Endothelial cell of umbilical vein (primary cell): ENCODE measurements around the gene CD226. TPM values are rescaled to one million over a fixed set of nuclear protein-coding genes. Genes with fewer than 3 reads are reported as not detected.

ENCODE experiments used
- BruUV-seq: library from RNA; stranded (reverse); fragments of 400-500 nt; replicated peaks from 2 replicates; lab custom pipeline; 2021; lab: Mats Ljungman, UMichigan
- CTCF ChIA-PET: fragments of 300-600, 350-600 bp; sonication (Branson Sonifier 250); formaldehyde crosslinking; loops from one replicate; lab custom pipeline; 2021; ENCODE audit warnings: antibody characterized with exemption, inconsistent platforms; lab: Charles Lee
- POLR2A ChIA-PET: fragments of 300-600, 350-600 bp; sonication (Branson Sonifier 250); formaldehyde crosslinking; loops from one replicate; lab custom pipeline; 2021; ENCODE audit warnings: antibody characterized with exemption, inconsistent platforms; lab: Charles Lee
- DNase-seq: peaks from one replicate; pipeline ENCODE4 v3.0.0-alpha.2; 2011; ENCODE audit warnings: low read depth, low spot score
- FAIRE-seq: peaks from 2 replicates; lab custom pipeline; 2011; peaks lifted over from hg19 to GRCh38; lab: Jason Lieb, UNC
- H2AFZ ChIP-seq: 2 replicates; pipeline ENCODE4 v1.6.0; 2012; ENCODE audit warnings: low read depth, low read length, control low read depth, inconsistent platforms
- H3K27ac ChIP-seq: 2 replicates; pipeline ENCODE4 v1.5.1; 2011; ENCODE audit warnings: low read depth, mild to moderate bottlenecking, control low read depth, low read length, moderate library complexity; ENCODE audit not compliant: insufficient read depth
- H3K27me3 ChIP-seq, 2 experiments: 2 replicates each; pipeline versions ENCODE4 v1.6.0 to v1.6.1; 2011; ENCODE audit warnings: low read length in 2 of 2, mixed read lengths in 1 of 2; ENCODE audit not compliant: control insufficient read depth in 2 of 2, insufficient read depth in 2 of 2
- H3K36me3 ChIP-seq, 2 experiments: 2 replicates in 1 of 2; 3 replicates in 1 of 2; pipeline ENCODE4 v1.5.1; 2011; ENCODE audit warnings: low read length in 2 of 2, mild to moderate bottlenecking in 1 of 2, moderate library complexity in 1 of 2; ENCODE audit not compliant: control insufficient read depth in 2 of 2, insufficient read depth in 2 of 2; ENCODE audit errors: extremely low read depth in 1 of 2
- H3K4me1 ChIP-seq: 3 replicates; pipeline ENCODE4 v1.5.1; 2011; ENCODE audit warnings: mild to moderate bottlenecking, low read length; ENCODE audit not compliant: control insufficient read depth, insufficient read depth; ENCODE audit errors: extremely low read depth
- H3K4me2 ChIP-seq: 2 replicates; pipeline ENCODE4 v1.6.1; 2011; ENCODE audit warnings: low read length, control low read depth, mixed read lengths; ENCODE audit not compliant: insufficient read depth
- H3K4me3 ChIP-seq, 3 experiments: fragments of 200-600 bp in 1 of 3; sonication (generic), shearing (Covaris generic) in 1 of 3; replicated peaks in 1 of 3; 2 replicates each; pipeline ENCODE4 v1.5.1; 2011 to 2016; ENCODE audit warnings: control low read depth in 3 of 3, low read length in 3 of 3, mild to moderate bottlenecking in 2 of 3, inconsistent platforms in 1 of 3, low read depth in 1 of 3, moderate library complexity in 1 of 3; ENCODE audit not compliant: insufficient read depth in 1 of 3
- H3K79me2 ChIP-seq: 2 replicates; pipeline ENCODE4 v1.6.0; 2012; ENCODE audit warnings: low read length, inconsistent platforms; ENCODE audit not compliant: control insufficient read depth, insufficient read depth
- H3K9ac ChIP-seq: replicated peaks from 2 replicates; pipeline ENCODE3; 2011; ENCODE audit warnings: low read length, control low read depth; ENCODE audit not compliant: insufficient read depth; ENCODE audit errors: extremely low read depth
- H3K9me1 ChIP-seq: replicated peaks from 3 replicates; pipeline ENCODE4 v1.6.0; 2011; ENCODE audit warnings: mild to moderate bottlenecking, low read length; ENCODE audit not compliant: control insufficient read depth, insufficient read depth; ENCODE audit errors: extremely low read depth
- H3K9me3 ChIP-seq: replicated peaks from 2 replicates; pipeline ENCODE4 v1.5.1; 2012; ENCODE audit warnings: low read length, inconsistent platforms; ENCODE audit not compliant: control insufficient read depth, insufficient read depth
- H4K20me1 ChIP-seq: replicated peaks from 2 replicates; pipeline ENCODE3; 2011; ENCODE audit warnings: mild to moderate bottlenecking, low read length; ENCODE audit not compliant: control insufficient read depth, insufficient read depth; ENCODE audit errors: extremely low read depth
- CTCF ChIP-seq, 2 donors: IDR thresholded peaks; 1 replicate in 1 of 2; 2 replicates in 1 of 2; pipeline ENCODE4 v1.5.1; 2011; ENCODE audit warnings: low read length in 2 of 2, mild to moderate bottlenecking in 2 of 2, moderate library complexity in 2 of 2, control low read depth in 1 of 2, inconsistent platforms in 1 of 2, low read depth in 1 of 2; ENCODE audit not compliant: insufficient read depth in 1 of 2; ENCODE audit errors: extremely low read depth in 1 of 2
- EZH2 ChIP-seq: IDR thresholded peaks from 2 replicates; pipeline ENCODE4 v1.6.1; 2012; ENCODE audit warnings: borderline replicate concordance, low read depth, mild to moderate bottlenecking, moderate library complexity, low read length, inconsistent platforms; ENCODE audit not compliant: severe bottlenecking
- FOS ChIP-seq: IDR thresholded peaks from 2 replicates; pipeline ENCODE4 v1.6.1; 2011; ENCODE audit warnings: mild to moderate bottlenecking, low read length, moderate library complexity, borderline replicate concordance; ENCODE audit not compliant: insufficient read depth
- GATA2 ChIP-seq: IDR thresholded peaks from 2 replicates; pipeline ENCODE4 v1.7.0; 2011; ENCODE audit warnings: low read depth, mild to moderate bottlenecking, moderate library complexity, mixed read lengths, low read length; ENCODE audit not compliant: insufficient read length, insufficient read depth
- JUN ChIP-seq: IDR thresholded peaks from 2 replicates; pipeline ENCODE4 v1.6.1; 2011; ENCODE audit warnings: borderline replicate concordance, low read depth; ENCODE audit not compliant: insufficient read length, insufficient read depth
- MAX ChIP-seq: IDR thresholded peaks from 2 replicates; pipeline ENCODE4 v1.6.1; 2011; ENCODE audit not compliant: insufficient read depth, insufficient read length
- POLR2A ChIP-seq: IDR thresholded peaks from 2 replicates; pipeline ENCODE4 v1.6.1; 2012; ENCODE audit warnings: low read depth, mild to moderate bottlenecking, control low read depth, low read length
- POLR2AphosphoS5 ChIP-seq: IDR thresholded peaks from 2 replicates; pipeline ENCODE4 v1.6.1; 2012; ENCODE audit warnings: low read depth, mild to moderate bottlenecking, control low read depth, low read length, moderate library complexity; ENCODE audit not compliant: insufficient read depth
- dilution Hi-C: fragments of 300-500 bp; cut with MboI; formaldehyde crosslinking; loops from one replicate; pipeline ENCODE4 v1.15.0; 2019; ENCODE audit warnings: low sequenced_read_pairs; ENCODE audit not compliant: extremely low pct_ligation_motif_present
- intact Hi-C: fragments of 100-400 bp; cut with micrococcal nuclease; formaldehyde crosslinking; loops from one replicate; pipeline ENCODE4 v1.10.0; 2022
- polyA plus RNA-seq, 4 experiments: library from polyadenylated mRNA; depleted of rRNA in 3 of 4; stranded (reverse) in 3 of 4; unstranded in 1 of 4; fragments of >200 nt; gene quantifications; 2 replicates each; pipeline versions ENCODE4 v1.2.1 to v1.2.3, GENCODE V29; 2011 to 2012; ENCODE audit warnings: missing spikeins in 1 of 4
- total RNA-seq: library from RNA; stranded (reverse); gene quantifications from 2 replicates; pipeline ENCODE4 v1.2.3, GENCODE V29; 2021

CD226 gene
- total and polyA plus RNA-seq, 2 donors (not counting 3 experiments of a cell fraction or from before 2014, with no cell fraction given) = 0.20 TPM; not detected in 1

GRCh38 chr18:69948256-69948655 lies 583 bp upstream of the CD226 start:
- Histone ChIP-seq H3K9ac (no peak overlapping the region), H3K4me2 (no peak overlapping the region), H3K9me1 (no peaks in the 10 kb centered on the region), H3K27ac (no peak overlapping the region), H3K9me3 (no peaks in the 10 kb centered on the region), H3K27me3 (no peaks in the 10 kb centered on the region), H4K20me1 (no peaks in the 10 kb centered on the region), H3K79me2 (no peaks in the 10 kb centered on the region), H2AFZ (no peak overlapping the region), H3K4me3 (no peak overlapping the region), H3K36me3 (no peaks in the 10 kb centered on the region), H3K4me1 (no peaks in the 10 kb centered on the region)
- no peak for FAIRE-seq
- DNase-seq = no peak
- no TSS peak for BruUV-seq
- intact Hi-C loops (no loop called here), dilution Hi-C loops (no loop called here)
- POLR2A ChIA-PET = no interaction called here
- CTCF ChIA-PET = no interaction called here
- TF ChIP-seq FOS = no peak
- no peak for TF ChIP-seq JUN
- TF ChIP-seq EZH2 = no peak
- TF ChIP-seq POLR2AphosphoS5 = no peak
- no peak for TF ChIP-seq GATA2
- no peak for TF ChIP-seq POLR2A
- no peak for TF ChIP-seq CTCF (IDR thresholded peaks at IDR 0.05; ENCODE audit: extremely low read depth in 1 of 2, insufficient read depth in 1 of 2, low read depth in 1 of 2, low read length in 2 of 2)
- no peak for TF ChIP-seq MAX
